Activated CD8-positive, alpha-beta T cell treated with anti-CD3 and anti-CD28 coated beads for 36 hours (primary cell): ENCODE results near the gene ST6GALNAC3. TPM values are rescaled to one million over a fixed set of nuclear protein-coding genes. Genes with fewer than 3 reads are reported as not detected.
"Not testable (repeated sequence)": the region's sequence is repeated elsewhere in the genome, so short reads cannot be mapped to it uniquely, and the experiment has no call there.

Experiments
- ATAC-seq: fragments of 200-7000 bp; cut with Tn5 transposase; one replicate; pipeline ENCODE4 v1.10.0; 2021; ENCODE audit warnings: mild to moderate bottlenecking, moderate library complexity
- CTCF ChIA-PET: fragments of 350-600 bp; sonication (Branson Sonifier 250); formaldehyde crosslinking; loops from one replicate; lab custom pipeline; 2021; ENCODE audit warnings: antibody characterized with exemption; lab: Charles Lee
- POLR2A ChIA-PET: fragments of 350-600 bp; sonication (Branson Sonifier 250); formaldehyde crosslinking; loops from one replicate; lab custom pipeline; 2021; ENCODE audit warnings: antibody characterized with exemption; lab: Charles Lee
- DNase-seq: peaks from one replicate; pipeline ENCODE4 v3.0.0-alpha.2; 2020
- H3K27ac Mint-ChIP-seq: one replicate; pipeline ENCODE4 v1.8.0; 2021; ENCODE audit warnings: mild to moderate bottlenecking, mixed read lengths
- H3K27me3 Mint-ChIP-seq: one replicate; pipeline ENCODE4 v1.8.0; 2021; ENCODE audit warnings: mixed read lengths
- H3K36me3 Mint-ChIP-seq: one replicate; pipeline ENCODE4 v1.8.0; 2021; ENCODE audit warnings: low read depth, mixed read lengths
- H3K4me1 Mint-ChIP-seq: one replicate; pipeline ENCODE4 v1.8.0; 2021; ENCODE audit warnings: low read depth, mixed read lengths
- H3K4me3 Mint-ChIP-seq: one replicate; pipeline ENCODE4 v1.8.0; 2021; ENCODE audit warnings: mild to moderate bottlenecking, moderate library complexity, mixed read lengths
- H3K9me3 Mint-ChIP-seq: one replicate; pipeline ENCODE4 v1.8.0; 2021; ENCODE audit warnings: mixed read lengths
- CTCF ChIP-seq: fragments of 200-600 bp; IDR thresholded peaks from one replicate; pipeline ENCODE4 v1.8.0; 2022; ENCODE audit warnings: antibody characterized with exemption, mild to moderate bottlenecking
- intact Hi-C: fragments of 100-400 bp; cut with micrococcal nuclease; formaldehyde crosslinking; loops from one replicate; pipeline ENCODE4 v1.10.0; 2022
- total RNA-seq, 2 experiments: library from RNA; stranded (reverse); gene quantifications; one replicate each; pipeline ENCODE4 v1.2.3, GENCODE V29; 2021

The ST6GALNAC3 gene
- total RNA-seq, 2 experiments from 2014 or later: 2.7 to 2.9 TPM

DNA sequence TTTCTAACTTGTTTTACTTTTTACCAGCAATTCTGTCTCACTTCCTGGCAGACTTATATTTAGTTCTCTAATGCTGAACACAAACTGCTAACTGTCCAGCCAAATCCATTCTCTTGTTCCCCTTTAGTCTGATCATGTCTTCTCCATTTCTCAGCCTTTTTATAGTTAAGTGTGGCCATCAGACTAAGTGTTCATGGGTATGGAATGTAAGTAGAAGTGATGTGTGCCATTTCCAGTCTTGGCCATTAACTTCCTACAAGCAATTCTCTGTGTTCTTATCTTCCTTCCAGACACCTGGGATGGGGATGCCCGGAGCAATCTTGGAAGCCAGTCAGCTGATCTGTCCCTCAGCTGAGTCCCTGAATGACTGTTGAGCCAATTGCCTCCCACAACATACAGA, 165.8 kb downstream of the ST6GALNAC3 start:
- Mint-ChIP-seq H3K27me3 (no peaks in the 10 kb centered on the region), H3K4me3 (no peak overlapping the region), H3K27ac (no peak overlapping the region), H3K4me1 (no peaks in the 10 kb centered on the region), H3K36me3 (peaks cover 2% of the 10 kb centered on the region), H3K9me3 (peaks cover 20% of the 10 kb centered on the region)
- intact Hi-C loops: no loop called here
- DNase-seq (no peak), ATAC-seq (no peak)
- TF ChIP-seq CTCF: no peak
- POLR2A ChIA-PET: no interaction called here
- CTCF ChIA-PET: no interaction called here

GRCh38 chr1:76242587-76242986, 168.0 kb downstream of the ST6GALNAC3 start:
- H3K27me3 Mint-ChIP-seq, H3K36me3 Mint-ChIP-seq, H3K4me3 Mint-ChIP-seq, H3K27ac Mint-ChIP-seq, DNase-seq, H3K4me1 Mint-ChIP-seq, ATAC-seq, intact Hi-C loops: not testable (repeated sequence)
- ChIA-PET CTCF (interaction anchor here (0.6 to 1.9 kb wide), 4 partner anchors 66 to 723 kb away, joined by 3 to 4 read pairs (median 3); no protein-coding TSS in a partner anchor), POLR2A (interaction anchor here (0.6 kb wide), 1 partner anchor 484 kb away, joined by 3 read pairs; no protein-coding TSS in a partner anchor)
- peaks cover 26% of the 10 kb centered on the region for H3K9me3 Mint-ChIP-seq

GRCh38 chr1:76247261-76247852, 172.8 kb downstream of the ST6GALNAC3 start:
- intact Hi-C loops: no loop called here
- H3K9me3 Mint-ChIP-seq: peaks cover 26% of the 10 kb centered on the region
- CTCF ChIA-PET: interaction anchor here (1.5 kb wide), 1 partner anchor 10 kb away, joined by 3 read pairs; no protein-coding TSS in a partner anchor
- ATAC-seq: no peak
- DNase-seq: no peak
- TF ChIP-seq CTCF: no peak
- H3K27me3 Mint-ChIP-seq: no peaks in the 10 kb centered on the region
- H3K4me3 Mint-ChIP-seq: no peak overlapping the region
- H3K4me1 Mint-ChIP-seq: peaks cover 10% of the 10 kb centered on the region
- H3K36me3 Mint-ChIP-seq: peaks cover 2% of the 10 kb centered on the region
- no peak overlapping the region for H3K27ac Mint-ChIP-seq
- POLR2A ChIA-PET: no interaction called here

DNA sequence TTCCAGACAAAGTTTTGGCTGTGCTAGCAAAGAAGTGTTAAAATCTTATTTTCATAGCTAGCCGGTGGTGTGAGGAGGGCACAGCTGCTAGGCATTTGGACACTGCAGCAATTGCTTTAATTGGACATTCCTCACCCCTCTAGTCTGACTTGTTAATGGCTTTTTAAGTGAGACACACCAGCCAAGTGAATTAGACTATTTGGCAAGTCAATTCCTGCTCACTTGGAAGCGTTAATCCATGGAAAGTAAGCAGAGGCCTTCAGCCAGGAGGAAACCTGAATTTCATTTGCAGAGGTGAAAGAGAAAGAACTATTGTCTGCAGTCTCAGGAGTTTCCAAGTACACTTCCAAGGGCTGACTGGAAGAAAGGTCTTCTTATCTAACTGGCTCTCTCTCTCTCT, 175.7 kb downstream of the ST6GALNAC3 start:
- DNase-seq (no peak), ATAC-seq (no peak)
- Mint-ChIP-seq H3K27ac (no peak overlapping the region), H3K36me3 (peaks cover under 1% of the 10 kb centered on the region), H3K27me3 (no peaks in the 10 kb centered on the region), H3K9me3 (peaks cover 7% of the 10 kb centered on the region), H3K4me3 (no peak overlapping the region), H3K4me1 (peaks cover 23% of the 10 kb centered on the region)
- ChIA-PET CTCF (no interaction called here), POLR2A (no interaction called here)
- intact Hi-C loops: no loop called here
- TF ChIP-seq CTCF: no peak

DNA sequence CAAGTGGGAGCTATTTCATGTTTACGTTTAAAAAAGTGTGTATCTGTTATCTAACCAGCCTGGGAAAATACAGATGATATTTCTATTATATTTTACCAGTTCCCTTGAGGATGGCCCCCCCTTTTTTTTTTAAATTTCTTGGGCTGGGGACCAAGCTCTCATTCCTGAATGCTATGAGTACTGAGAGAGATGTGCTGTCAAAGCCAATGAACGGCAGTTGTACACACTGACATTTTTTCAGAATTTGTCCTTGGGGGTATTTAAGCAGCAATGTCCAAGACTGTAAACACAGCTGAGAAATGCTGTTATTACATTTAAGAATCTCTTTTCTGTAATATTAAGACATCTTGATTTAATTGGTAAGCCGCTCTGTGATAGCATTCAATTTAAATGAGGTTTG, 177.9 kb downstream of the ST6GALNAC3 start:
- no peak overlapping the region for H3K27ac Mint-ChIP-seq
- intact Hi-C loops: no loop called here
- H3K9me3 Mint-ChIP-seq: no peaks in the 10 kb centered on the region
- H3K36me3 Mint-ChIP-seq: no peaks in the 10 kb centered on the region
- no peak for TF ChIP-seq CTCF
- CTCF ChIA-PET: no interaction called here
- H3K4me1 Mint-ChIP-seq: peaks cover 35% of the 10 kb centered on the region
- H3K27me3 Mint-ChIP-seq: no peaks in the 10 kb centered on the region
- DNase-seq: no peak
- no peak for ATAC-seq
- no peak overlapping the region for H3K4me3 Mint-ChIP-seq
- POLR2A ChIA-PET: no interaction called here
